NCI-H2171 treated with DMSO at 0.1 percent for 48 hours (cell line): Measurements from ENCODE around the gene NPTN.

ENCODE experiments used
- DNase-seq: peaks from one replicate; lab custom pipeline; 2025; lab: John Stamatoyannopoulos, UW

Gene NPTN

DNA sequence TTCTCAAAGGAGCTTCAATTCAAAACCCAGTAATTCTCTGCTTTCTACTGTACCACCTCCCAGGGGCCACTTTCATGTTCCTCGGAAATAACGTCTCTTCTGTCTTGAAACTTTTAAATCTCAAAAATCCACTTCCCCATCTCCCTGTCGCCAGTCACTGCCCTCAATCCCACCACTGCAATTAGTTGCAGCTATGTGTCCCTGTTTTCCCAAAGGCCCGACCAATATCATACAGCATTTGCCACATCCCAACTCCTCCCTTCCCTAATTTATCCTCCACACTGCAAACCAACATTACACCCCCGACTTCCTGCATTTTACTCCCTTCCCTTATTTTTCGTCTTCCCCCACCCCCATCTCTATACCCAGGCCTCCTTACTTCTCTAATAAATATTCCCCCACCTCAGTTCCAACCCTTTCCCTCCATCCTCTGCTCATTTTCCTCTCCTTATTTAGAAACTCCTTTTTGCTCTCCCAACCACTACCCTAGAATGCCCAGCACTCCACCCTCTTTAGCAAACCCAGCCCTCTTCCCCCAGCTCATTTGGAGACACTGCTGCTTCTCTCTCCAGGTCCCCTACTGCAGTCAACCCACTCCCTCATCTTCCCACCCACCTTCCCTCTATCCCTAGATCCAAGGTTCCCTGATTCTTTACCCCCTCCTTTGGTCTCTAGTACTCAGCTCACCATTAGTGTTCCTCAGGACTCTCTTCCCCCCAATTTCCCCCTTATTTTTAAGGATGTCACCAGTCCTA, 1.1 kb downstream of the NPTN start:
- DNase-seq: no peak

DNA sequence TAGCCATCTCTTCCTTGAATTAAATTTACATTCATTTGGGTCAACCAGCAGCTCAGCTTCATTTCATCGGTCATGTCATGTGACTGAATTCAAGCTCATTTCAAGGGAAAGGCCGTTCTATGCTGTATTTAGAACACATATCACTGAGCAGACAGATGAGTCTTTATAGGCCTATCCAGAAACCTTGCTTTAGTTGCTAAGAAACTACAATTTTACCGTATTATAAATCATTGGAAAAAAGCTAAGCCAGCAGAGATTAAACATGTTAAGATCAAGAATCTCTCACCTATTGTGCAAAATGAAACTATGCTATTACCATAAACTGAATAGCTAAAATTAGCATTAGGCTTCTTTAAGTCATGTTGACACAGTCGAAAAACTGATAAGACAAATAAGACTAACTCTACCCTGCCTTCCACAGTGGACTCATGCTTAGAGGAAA, 2.2 kb downstream of the NPTN start:
- DNase-seq: no peak

DNA sequence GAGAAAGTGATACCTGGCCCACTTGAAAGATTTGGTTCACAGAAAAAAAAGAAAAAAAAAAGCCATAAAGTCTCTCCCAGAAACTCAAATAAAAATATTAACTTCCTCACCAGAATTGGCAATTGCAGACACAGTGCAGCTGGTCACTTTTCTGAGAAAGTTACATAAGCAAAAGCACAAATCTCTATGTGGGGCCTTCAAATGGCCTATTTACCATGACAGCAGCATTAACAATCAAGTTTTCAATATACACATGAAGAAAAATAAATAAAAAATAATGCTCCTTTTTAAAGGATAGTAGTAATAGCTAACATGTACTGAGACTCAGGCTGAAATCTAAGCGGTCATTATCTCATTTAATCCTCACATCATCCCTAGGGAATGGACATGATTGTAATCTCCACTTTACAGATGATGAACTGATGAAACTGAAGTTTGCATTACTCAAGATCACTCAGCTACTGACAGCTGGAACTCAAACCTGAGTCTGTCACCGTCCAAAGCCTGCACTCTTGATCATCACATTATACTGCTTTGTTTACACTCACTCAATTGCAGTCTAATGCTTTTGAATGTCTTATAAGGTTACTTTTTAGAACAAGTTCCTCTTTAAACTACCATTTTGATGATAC, 3.3 kb downstream of the NPTN start:
- DNase-seq: no peak

DNA sequence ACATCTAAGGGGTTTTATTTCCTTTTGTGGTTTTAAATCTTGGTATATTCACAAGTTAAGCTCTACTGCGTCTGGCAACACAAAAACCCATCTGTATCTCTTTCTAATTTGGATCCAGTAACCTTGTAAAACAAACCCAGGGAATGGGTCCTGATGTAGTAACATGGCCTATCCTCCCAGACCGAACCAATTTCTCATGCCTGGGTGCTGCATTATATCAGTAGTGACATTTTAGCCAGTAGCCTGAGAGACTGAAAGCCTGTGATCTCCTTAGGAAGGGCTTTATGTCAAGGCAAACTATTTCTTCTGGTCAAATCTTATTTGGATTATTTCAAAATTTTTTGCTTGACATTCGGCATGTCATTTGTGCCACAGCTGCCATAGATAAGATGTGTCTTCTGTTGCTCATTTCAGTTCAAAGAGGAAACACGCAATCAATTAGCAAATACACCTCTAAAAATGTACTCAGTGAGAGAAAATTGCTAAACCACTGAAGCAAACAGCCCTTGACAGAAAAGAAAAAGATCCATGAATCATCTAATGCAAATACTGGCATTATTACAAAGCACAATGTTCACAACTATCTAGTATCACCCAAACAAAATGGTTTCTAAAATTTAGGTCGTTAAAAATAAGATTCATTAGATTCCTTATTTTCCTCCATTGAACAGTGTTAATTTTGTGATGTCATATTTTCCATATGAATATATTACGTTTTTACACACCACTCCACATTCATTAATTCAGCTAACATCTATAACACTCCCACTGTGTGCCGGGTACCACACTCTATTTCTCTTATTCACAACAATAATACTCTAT, 4.0 kb downstream of the NPTN start:
- DNase-seq: no peak

DNA sequence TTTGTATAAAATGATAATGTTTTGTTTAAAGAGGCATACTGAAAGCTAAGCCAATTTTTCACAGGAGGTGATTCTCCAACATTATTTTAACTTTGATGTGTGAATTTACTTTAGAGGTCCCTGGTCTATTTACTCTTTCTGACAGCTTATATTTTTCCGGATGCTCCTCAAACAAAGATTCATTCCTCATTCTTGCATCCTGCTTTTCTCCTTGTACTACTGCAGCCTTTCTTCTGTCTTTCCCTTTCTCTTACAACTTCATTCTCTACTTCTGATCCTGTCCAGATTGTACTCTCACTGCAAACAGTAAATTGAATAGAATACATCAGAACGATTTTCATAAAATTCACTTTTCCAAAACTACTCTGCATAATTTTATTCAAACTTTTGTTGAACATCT, 5.1 kb downstream of the NPTN start:
- no peak for DNase-seq

DNA sequence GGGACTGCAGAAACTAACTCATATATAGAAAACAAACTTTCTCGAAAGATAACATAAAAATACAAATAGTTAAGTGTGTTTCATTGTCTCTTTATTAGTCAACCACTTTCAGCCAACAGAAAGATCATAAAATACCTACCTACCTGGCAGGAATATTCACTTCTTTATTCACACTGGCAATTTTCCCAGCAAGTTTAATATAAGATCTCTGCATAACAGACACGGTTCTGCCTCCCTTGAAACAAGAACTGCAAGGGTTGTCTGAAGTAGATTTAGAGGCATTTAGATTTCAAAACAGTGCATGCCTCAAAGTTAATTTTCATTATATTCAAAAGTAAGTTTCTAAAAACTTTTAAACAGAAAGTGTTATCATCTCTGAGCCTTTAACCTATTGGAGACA, 7.1 kb downstream of the NPTN start:
- no peak for DNase-seq

DNA sequence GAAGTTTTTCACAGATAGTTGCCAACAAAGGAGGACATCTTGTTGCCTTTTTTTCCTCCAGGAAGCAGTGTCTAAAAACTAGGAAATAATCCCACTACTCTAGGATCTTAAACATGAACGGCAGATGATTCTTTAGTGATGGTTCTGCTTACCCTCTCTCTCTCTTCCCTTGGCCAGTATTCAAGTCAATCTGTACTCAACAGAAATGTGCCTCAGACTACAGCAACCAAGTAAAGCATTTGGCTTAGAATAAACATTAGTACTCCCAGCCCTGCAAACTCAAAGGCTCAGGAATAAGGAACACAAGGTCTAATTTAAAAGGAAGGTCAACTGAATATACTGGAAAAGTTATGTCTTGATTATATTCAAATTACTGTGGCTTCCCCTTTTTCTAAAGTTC, 8.7 kb downstream of the NPTN start:
- DNase-seq: no peak

DNA sequence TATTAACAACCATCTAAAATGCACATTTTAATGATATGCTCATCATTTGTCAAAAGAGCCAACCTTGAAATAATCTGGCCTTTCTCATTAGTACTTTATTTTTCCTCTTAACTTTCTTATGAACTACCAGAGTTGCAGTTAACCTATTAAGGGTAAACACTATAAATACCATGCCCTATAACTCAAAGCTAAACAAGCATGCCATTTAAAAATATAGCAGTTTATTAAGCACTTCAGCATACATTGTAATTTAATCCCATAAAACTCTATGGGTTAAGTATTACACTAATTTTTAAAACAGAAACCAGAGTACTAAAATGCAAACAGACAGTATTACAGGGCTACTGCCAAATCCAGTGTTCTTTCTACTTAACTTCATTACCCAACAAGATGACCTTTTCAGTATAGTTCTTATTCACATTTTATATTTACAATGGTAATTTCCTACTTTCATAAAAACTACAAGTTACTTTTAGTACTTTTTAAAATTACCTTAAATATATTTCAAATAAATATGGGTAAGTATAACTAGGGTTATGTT, 11.8 kb downstream of the NPTN start:
- DNase-seq: no peak

DNA sequence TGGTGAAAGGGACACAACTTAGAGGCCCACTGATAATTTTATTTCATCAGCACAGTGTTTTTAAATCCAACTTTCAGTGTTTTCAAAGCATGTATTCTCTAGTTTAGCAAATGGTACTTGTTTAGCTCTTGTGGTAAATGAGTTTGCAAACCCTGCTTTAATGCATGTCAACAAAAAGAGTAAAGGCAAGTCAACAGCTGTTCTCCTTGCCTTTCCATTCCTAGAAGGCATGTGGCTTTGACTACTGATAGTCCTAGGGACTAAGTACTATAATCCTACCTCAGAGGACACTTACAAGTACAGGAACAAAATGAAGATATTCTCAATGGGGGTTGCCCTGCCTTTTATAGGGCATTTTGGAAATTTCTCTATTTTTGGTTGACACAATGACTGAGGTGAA, 13.1 kb downstream of the NPTN start:
- DNase-seq: no peak

DNA sequence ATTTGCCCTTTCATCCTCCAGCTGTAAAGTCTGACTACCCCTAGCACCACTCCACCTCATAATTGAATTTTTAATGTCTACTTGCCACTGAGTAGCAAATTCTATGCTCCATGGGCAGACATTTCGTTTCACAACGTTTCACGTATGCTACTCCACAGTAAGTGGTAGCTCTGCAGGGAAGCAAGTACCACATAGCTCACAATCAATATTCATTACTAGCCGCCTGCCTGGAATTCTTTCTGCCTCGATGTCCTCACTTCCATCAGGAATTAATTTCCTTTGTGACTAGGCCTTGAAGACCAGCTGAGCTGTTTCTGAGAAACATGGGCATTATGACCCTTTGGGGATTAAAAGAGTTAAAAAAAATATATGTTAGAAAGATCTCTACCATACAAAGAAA, 15.3 kb downstream of the NPTN start:
- no peak for DNase-seq

DNA sequence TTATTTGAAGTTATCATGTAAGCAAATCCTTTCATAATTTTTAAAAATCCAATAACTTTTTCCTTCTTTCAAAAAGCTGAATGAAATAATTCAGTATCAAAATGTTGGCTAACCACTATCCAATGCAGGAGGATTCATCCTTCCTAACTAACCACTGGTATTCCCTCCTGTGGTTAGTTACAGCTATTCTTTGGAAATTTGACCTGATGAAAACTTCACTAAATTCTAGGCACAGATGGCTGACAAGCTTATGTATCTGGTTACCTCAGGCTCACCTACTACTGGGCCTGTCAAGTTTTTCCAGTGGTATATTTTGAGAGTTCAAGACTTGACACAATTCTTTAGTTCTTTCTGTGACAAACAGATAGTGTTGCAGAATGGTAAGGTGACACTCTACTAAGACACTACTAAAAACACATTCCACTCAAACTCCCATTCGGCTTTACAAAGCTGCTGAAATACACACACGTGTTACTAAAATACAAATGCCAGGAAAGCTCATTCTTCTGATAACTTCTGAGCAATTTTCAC, 15.8 kb downstream of the NPTN start:
- DNase-seq: peak; percentile 46

DNA sequence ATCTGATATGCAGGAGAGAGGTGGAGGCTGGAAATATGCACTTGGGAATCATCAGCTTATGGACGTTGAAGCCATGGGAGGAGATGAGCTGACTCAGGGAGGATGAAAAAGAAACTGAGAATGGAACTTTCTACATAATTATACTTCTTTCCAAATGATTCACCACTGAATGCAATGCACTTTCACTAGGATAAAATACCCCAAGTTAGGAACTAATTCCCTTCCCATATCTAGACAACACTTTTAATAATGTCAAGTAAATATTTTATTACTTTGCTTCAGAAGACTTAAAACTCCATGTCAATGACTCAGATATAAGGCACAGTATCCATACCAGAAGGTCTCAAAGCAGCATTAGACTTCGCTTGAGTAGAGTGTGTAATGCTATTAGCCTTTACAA, 24.2 kb downstream of the NPTN start:
- no peak for DNase-seq

DNA sequence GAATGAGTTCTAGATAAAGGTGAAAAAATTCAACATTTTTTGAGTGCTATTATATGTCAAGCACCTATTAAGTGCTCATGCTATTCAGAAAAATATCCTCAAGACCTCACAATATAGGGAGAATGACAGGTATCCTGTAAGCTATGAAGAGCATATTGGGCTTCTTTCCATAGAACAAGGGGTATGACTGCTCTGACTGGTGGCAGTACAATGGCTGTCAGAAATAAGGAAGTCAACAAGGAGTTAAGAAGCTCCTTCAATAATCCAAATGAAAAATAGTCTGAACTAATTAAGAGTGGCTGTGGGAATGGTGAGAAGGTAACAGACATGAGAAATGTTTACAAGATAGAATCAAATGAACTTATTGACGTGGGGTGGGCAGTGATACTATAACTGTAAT, 24.7 kb downstream of the NPTN start:
- DNase-seq: no peak

DNA sequence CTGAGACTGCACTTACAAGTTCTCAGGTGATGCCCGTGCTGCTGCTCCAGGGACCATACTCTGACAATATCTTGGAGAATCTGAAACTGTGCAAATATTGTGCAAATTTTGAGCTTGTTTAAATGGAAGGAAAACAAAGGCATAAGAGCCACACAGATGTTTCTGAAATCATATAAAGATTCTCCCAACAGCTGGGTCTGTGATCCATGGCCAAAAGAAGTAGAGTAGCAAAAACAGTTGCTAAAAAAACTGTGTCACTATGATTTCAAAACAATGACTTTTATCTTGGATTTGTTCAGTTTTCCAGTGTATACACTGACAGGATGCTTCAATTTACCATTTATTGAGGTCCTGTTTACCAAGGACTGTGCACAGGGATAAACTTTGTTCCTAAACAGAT, 25.3 kb downstream of the NPTN start:
- DNase-seq: no peak

DNA sequence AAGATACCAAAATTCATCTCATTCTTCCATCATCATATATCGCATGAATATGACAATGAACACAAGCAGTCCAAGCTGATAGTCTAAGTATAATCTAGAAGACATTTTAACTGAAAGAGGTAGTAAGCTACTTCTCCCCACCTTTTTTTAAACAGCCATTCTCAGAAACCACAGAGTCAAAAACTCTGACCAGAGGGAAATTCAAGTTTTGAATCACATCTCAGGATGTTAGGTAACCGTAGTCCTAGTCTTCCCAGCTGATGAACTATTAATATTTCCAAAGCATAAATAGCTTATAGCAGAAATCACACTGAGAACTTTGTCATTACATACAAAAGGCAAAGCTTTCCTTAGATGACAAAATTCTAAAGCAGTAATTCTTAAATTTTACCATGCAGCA, 25.8 kb downstream of the NPTN start:
- no peak for DNase-seq

DNA sequence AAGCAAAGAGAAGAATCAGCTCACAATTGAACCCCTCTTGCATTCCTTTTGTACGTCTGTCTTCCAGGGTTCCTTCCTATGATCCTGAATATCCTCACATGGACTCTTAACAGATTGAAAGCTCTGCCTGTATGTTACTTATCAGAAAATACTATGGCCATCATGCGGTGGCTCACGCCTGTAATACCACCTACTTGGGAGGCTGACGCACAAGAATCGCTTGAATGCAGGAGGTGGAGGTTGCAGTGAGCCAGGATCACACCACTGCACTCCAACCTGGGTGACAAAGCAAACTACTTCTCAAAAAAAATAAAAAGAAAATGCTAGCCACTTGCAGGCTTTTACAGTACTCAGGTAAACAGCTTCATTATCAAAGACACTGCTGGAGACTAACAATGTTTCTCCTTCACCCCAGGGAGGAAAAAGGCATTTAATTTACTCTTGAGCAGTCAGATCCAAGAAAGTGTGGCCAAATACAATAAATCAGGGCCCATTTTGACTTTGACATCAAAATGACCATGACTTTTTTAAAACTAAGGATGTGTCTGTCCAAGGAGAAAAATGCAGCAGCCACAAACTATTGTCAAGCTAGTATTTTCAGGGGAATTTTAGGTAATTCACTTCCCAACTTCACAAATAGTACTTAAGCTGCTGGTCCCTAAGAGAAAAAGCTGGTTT, 27.3 kb downstream of the NPTN start:
- DNase-seq: no peak

DNA sequence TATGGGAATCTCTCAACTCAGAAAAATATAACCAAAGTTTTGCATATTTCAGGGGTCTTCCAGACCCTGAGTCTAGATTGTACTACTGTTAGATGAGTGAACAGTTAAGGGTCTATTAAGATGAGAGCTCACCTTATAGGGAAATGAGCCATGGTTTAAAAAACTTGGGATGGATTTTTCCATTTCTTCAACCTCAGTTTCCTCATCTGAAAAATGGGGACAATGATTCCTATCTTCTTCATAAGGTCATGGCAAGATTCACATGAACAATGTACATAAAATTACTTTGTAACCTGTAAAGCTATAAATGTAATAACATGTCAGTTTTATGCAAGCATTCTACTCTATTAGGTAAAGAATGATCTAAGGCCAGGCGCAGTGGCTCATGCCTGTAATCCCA, 28.7 kb downstream of the NPTN start:
- no peak for DNase-seq

DNA sequence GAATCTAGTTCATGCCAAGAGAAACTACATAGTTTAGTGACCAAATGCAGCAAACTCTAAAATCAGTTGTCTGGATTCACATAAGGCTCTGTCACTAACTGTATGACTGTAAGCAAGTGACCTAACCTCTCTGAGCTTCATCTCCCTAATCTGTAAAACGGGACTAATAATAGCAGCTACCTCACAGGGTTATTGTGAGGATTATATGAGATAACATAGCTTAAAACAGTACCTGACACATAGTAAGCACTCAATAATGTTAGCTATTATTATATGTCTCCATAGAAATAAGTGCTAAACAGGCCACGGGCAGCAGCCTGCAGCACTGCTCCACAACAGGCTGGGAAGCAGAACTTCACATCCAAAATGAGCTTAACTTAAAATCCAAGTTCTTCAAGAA, 30.2 kb downstream of the NPTN start:
- no peak for DNase-seq

DNA sequence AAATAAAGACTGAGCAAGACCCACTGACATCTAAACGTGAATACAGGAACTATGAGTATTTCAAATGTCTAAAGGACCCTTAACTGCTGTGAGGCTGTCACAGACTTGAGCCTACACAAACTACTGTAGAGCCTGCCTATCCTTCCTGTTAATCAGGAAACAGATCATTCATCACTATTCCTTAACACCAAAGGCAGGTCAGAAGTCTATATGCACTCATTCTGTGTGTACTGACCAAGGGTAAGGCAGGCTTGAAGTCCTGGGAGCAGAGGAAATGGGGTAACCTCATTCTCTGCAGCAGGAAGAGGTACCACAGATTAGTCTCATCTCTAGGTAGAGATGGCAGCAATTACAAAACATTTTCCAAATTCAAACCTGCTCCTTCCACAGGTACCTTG, 30.7 kb downstream of the NPTN start:
- DNase-seq: no peak

DNA sequence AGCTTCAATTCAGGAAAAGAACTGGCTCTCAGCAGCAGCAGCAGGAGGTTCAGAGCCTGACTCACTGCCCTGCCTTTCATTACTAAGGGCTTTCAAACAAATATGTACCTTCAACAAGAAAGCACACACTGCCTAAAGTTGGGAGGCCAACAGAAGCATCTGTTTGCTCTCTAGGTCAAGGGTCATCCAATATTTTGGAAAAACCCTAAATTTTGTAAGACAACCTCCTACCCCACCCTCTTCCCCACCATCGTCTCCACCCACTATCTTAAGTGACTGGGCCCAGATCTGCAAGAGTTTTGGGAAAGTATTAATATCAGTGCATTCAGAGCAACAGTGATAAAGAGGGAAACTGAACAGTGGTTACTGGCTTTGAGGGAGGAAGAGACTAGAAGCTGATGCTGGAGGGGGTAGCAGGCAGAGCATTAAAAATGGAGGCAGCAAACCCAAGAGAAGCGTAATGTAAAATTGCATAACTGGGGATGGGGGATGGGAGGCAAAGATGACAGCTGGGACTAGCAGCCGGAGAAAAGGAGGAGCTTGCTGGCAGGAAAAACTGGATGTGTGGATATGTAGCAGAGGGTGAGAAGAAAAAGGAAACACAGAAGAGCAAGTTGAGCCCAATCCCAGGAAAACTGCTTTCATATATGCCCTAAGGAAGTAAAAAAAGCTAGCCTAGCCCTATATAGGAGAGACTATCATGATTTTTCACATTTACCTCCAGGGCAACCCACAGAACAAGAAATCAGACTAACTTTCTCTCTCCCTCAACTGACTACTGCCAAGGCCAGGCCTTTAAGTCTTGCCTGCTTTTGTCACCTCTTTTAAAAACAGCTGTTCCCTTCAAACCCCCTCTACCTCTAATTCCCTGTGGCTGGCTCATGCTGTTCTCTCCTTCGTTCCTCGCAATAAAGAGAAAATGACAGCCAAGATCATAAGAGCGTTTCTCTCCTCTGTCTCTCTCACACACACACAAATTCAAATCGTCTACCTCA, 31.4 kb downstream of the NPTN start:
- peak; percentile 89 for DNase-seq
